Duodenal mucosa (tissue), 2 donors: Measurements from ENCODE around the gene CAMKMT.

Experiments
- H3K27ac ChIP-seq: one replicate; pipeline ENCODE4 v1.7.0; 2013; ENCODE audit warnings: low read depth, low read length
- H3K27me3 ChIP-seq, 2 donors: one replicate each; pipeline ENCODE4 v1.7.0; 2013; ENCODE audit warnings: low read length in 2 of 2, control low read depth in 1 of 2; ENCODE audit not compliant: insufficient read depth in 2 of 2, control insufficient read depth in 1 of 2
- H3K36me3 ChIP-seq, 2 donors: one replicate each; pipeline ENCODE4 v1.7.0; 2013; ENCODE audit warnings: low read length in 2 of 2, control low read depth in 1 of 2; ENCODE audit not compliant: insufficient read depth in 2 of 2, control insufficient read depth in 1 of 2
- H3K4me1 ChIP-seq, 2 donors: one replicate each; pipeline ENCODE4 v1.7.0; 2013; ENCODE audit warnings: low read length in 2 of 2, control low read depth in 1 of 2; ENCODE audit not compliant: insufficient read depth in 2 of 2, control insufficient read depth in 1 of 2
- H3K4me3 ChIP-seq, 2 donors: one replicate each; pipeline ENCODE4 v1.7.0; 2013; ENCODE audit warnings: low read length in 2 of 2, low read depth in 1 of 2
- H3K9ac ChIP-seq, 2 donors: one replicate each; pipeline ENCODE4 v1.7.0; 2013; ENCODE audit warnings: low read length in 2 of 2, low read depth in 1 of 2
- H3K9me3 ChIP-seq, 2 donors: one replicate each; pipeline ENCODE4 v1.7.0; 2013; ENCODE audit warnings: low read length in 2 of 2, control low read depth in 1 of 2; ENCODE audit not compliant: control insufficient read depth in 1 of 2

CAMKMT gene

DNA sequence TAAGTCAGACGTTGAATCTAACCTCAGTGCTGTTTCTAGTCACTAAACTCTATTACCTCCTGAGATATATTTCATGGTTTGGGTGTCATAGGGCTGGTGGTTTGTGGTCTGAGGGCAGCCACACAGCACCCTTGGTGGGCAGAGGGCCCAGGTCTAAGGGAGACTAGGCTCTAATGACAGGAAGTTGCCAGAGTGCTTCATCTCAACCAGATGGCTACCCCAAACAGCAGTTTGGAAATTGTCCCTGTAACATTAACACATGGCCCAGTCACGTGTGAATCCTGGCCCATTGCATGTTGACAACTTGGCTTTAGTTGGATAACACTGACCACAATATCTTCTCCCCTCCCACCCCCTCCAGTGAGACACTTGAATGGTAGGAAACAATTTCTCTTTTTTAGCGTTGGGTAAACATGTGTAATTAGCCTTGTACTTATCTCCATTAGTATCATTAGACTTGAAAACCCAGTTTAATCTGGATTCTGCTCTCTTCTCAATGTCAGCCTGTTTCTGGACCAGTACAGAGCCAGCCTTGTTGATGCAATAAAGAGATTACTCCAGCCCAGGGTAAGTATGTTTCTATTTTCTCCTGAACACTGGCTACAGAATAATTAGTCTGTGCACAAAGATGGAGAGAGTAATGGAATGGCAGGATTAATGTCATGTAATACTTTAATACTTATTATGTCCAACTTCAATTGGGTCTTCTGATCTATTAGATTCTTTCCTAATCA is 392.0 kb downstream of the CAMKMT start:
- Histone ChIP-seq H3K27me3 (no peaks in the 10 kb centered on the region), H3K36me3 (no peaks in the 10 kb centered on the region), H3K4me3 (no peak overlapping the region), H3K27ac (no peak overlapping the region), H3K4me1 (peaks cover 0 to 6% of the 10 kb centered on the region in 2 donors), H3K9ac (no peak overlapping the region), H3K9me3 (no peaks in the 10 kb centered on the region)

GRCh38 chr2:44758591-44758990 is 396.8 kb downstream of the CAMKMT start:
- Histone ChIP-seq H3K9ac (no peak overlapping the region), H3K4me1 (peaks cover 0 to 2% of the 10 kb centered on the region in 2 donors), H3K27me3 (no peaks in the 10 kb centered on the region), H3K27ac (no peak overlapping the region), H3K4me3 (no peak overlapping the region), H3K36me3 (no peaks in the 10 kb centered on the region), H3K9me3 (no peaks in the 10 kb centered on the region)

DNA sequence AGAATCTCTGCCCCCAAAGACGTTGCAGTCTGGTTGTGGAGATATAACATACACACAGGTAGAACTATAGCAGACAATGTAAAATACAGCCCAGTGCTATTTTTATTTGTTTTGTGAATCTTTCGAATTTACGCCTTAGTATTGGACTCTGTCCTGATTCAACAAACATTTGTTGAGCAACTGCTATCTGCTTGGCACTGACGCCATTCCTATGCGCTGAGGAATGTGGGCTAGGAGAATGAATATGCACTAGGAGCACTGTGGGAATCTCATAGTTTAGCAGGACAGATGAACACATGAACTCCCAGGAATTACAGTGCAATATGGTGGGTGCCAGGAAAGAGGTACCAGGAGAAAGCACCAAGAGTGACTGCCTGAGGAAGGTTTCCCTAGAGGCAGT is 398.1 kb downstream of the CAMKMT start:
- Histone ChIP-seq H3K4me3 (no peak overlapping the region), H3K27ac (no peak overlapping the region), H3K36me3 (no peaks in the 10 kb centered on the region), H3K9ac (no peak overlapping the region), H3K27me3 (no peaks in the 10 kb centered on the region), H3K4me1 (no peaks in the 10 kb centered on the region), H3K9me3 (no peaks in the 10 kb centered on the region)

DNA sequence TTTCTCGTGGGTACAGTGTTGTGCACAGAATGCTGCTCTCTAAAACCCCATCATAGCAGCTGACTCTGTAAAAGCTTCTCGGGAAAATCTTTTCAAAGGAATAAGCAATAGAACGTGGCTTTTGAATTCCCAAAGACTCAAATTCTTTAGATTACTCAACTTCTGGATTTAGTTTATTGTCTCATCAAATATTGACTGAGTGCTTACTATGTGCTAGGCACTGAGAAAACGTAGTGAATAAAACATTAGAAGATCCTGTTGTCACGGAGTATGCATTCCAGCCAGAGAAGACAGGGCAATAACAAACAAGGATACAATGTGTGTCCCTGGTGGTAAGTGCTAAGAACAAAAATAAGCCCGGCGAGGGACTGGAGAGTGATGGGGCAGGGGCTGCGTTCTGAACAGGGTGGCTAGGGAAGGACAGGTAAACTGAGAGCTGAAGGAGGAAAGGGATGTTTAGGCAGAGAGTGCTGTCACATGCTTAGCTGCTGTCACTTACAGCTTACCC is 401.6 kb downstream of the CAMKMT start:
- Histone ChIP-seq H3K27ac (no peak overlapping the region), H3K27me3 (no peaks in the 10 kb centered on the region), H3K4me3 (no peak overlapping the region), H3K4me1 (no peaks in the 10 kb centered on the region), H3K36me3 (no peaks in the 10 kb centered on the region), H3K9ac (no peak overlapping the region), H3K9me3 (no peaks in the 10 kb centered on the region)

DNA sequence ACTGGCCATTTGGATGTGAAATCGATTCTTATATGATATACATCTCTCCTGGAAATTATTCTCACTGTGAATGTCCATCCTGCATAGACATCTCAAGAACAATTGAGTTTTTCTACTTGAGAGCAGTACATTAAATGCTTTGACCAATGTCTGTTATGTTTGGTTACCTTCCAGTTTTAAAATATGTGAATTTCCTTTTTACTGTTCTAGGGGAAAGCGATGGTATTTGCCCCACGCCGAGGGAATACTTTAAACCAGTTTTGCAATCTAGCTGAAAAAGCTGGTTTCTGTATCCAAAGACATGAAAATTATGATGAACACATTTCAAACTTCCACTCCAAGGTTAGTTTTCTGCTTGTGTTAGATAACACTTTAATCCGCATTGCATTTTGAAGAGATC is 404.5 kb downstream of the CAMKMT start:
- H3K27me3 ChIP-seq = no peaks in the 10 kb centered on the region

GRCh38 chr2:44766777-44767176 is 405.0 kb downstream of the CAMKMT start:
- H3K27me3 ChIP-seq = no peaks in the 10 kb centered on the region
- no peak overlapping the region for H3K27ac ChIP-seq
- no peaks in the 10 kb centered on the region for H3K9me3 ChIP-seq

More for the DNA sequence above, 404.5 kb downstream of the CAMKMT start:
- H3K27ac ChIP-seq = no peak overlapping the region
- H3K36me3 ChIP-seq = no peaks in the 10 kb centered on the region
- no peaks in the 10 kb centered on the region for H3K9me3 ChIP-seq
- H3K9ac ChIP-seq = no peak overlapping the region
- H3K4me1 ChIP-seq = no peaks in the 10 kb centered on the region
- H3K4me3 ChIP-seq = no peak overlapping the region

GRCh38 chr2:44767691-44768090 is 405.9 kb downstream of the CAMKMT start:
- H3K27ac ChIP-seq = no peak overlapping the region
- H3K36me3 ChIP-seq = no peaks in the 10 kb centered on the region
- H3K4me3 ChIP-seq = no peak overlapping the region
- H3K4me1 ChIP-seq = no peaks in the 10 kb centered on the region
- no peaks in the 10 kb centered on the region for H3K9me3 ChIP-seq
- H3K9ac ChIP-seq = no peak overlapping the region
- no peaks in the 10 kb centered on the region for H3K27me3 ChIP-seq

More at GRCh38 chr2:44766777-44767176, 405.0 kb downstream of the CAMKMT start:
- Histone ChIP-seq H3K4me3 (no peak overlapping the region), H3K4me1 (no peaks in the 10 kb centered on the region), H3K9ac (no peak overlapping the region), H3K36me3 (no peaks in the 10 kb centered on the region)

GRCh38 chr2:44768438-44769236 is 406.9 kb downstream of the CAMKMT start:
- Histone ChIP-seq H3K9ac (no peak overlapping the region), H3K27ac (no peak overlapping the region), H3K9me3 (no peaks in the 10 kb centered on the region), H3K27me3 (no peaks in the 10 kb centered on the region), H3K4me3 (no peak overlapping the region), H3K4me1 (no peaks in the 10 kb centered on the region), H3K36me3 (no peaks in the 10 kb centered on the region)

DNA sequence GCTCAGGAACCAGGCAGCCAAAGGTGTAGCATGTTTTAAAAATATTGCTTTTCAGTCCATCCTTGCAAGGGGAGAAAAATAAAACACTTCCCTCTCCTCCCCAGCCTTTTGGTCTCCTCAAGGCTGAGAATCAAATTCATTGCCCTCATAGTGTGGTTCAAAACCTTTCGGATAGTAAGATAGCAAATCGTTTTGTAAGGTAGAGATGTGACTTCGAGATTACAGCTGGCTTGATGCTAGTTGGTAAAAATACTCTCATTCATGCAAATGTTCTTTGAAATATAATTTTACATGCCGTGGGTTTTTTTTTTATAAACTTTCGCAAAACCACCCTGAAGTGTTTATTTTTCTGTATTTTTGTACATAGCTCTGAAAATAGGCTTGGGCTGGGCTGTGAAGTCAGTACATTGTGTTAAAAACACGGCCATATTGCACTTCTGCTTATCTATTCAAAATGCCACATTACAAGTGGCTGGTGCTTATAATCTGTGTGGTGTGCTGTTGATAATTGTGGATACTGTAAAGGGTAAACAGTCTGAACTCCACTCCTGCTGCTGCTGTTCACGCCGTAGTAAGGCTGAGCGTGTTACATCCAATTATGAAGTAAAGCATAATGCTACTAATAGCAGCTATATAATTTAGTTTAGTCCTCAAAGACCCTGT is 407.7 kb downstream of the CAMKMT start:
- no peaks in the 10 kb centered on the region for H3K27me3 ChIP-seq
- H3K4me3 ChIP-seq = no peak overlapping the region
- H3K27ac ChIP-seq = no peak overlapping the region
- H3K9ac ChIP-seq = no peak overlapping the region
- no peaks in the 10 kb centered on the region for H3K36me3 ChIP-seq
- H3K4me1 ChIP-seq = no peaks in the 10 kb centered on the region
- H3K9me3 ChIP-seq = no peaks in the 10 kb centered on the region
